MM.1S (cell line): ENCODE measurements around the gene PFN3.

Experiments
- DNase-seq: peaks from one replicate; pipeline ENCODE4 v3.0.0-alpha.2; 2015
- H2AFZ ChIP-seq: fragments of 300-600 bp; sonication (generic); 2 replicates; pipeline ENCODE4 v1.6.0; 2016; ENCODE audit warnings: antibody characterized with exemption, low read length
- H3F3A ChIP-seq: fragments of 300-600 bp; sonication (generic); 2 replicates; pipeline ENCODE4 v1.6.1; 2016; ENCODE audit warnings: mild to moderate bottlenecking, antibody characterized with exemption, low read length, moderate library complexity, mixed read lengths; ENCODE audit not compliant: insufficient read depth
- H3K27ac ChIP-seq: fragments of 300-600 bp; sonication (generic); 2 replicates; pipeline ENCODE4 v1.5.1; 2016; ENCODE audit warnings: mild to moderate bottlenecking, low read length
- H3K27me3 ChIP-seq: fragments of 300-600 bp; sonication (generic); replicated peaks from 2 replicates; pipeline ENCODE4 v1.6.0; 2016; ENCODE audit warnings: low read length; ENCODE audit not compliant: insufficient read depth
- H3K36me3 ChIP-seq: fragments of 300-600 bp; sonication (generic); replicated peaks from 2 replicates; pipeline ENCODE4 v1.6.1; 2016; ENCODE audit warnings: mild to moderate bottlenecking, low read length, mixed read lengths; ENCODE audit not compliant: insufficient read depth
- H3K4me1 ChIP-seq: fragments of 300-600 bp; sonication (generic); 2 replicates; pipeline ENCODE4 v1.6.1; 2016; ENCODE audit warnings: low read length, mixed read lengths
- H3K4me2 ChIP-seq: fragments of 300-600 bp; sonication (generic); 2 replicates; pipeline ENCODE4 v1.6.0; 2016; ENCODE audit warnings: low read depth, low read length
- H3K4me3 ChIP-seq: fragments of 300-600 bp; sonication (generic); 2 replicates; pipeline ENCODE4 v1.5.1; 2016; ENCODE audit warnings: low read length, mixed read lengths
- H3K79me2 ChIP-seq: fragments of 300-600 bp; sonication (generic); 2 replicates; pipeline ENCODE4 v1.6.1; 2016; ENCODE audit warnings: mixed run types, low read length, mixed read lengths
- H3K9ac ChIP-seq: fragments of 300-600 bp; sonication (generic); 2 replicates; pipeline ENCODE4 v1.6.1; 2016; ENCODE audit warnings: low read length, mixed read lengths
- H3K9me2 ChIP-seq: fragments of 300-600 bp; sonication (generic); replicated peaks from 2 replicates; pipeline ENCODE4 v1.6.1; 2016; ENCODE audit warnings: mild to moderate bottlenecking, low read length, mixed read lengths; ENCODE audit not compliant: insufficient read depth
- H3K9me3 ChIP-seq: fragments of 300-600 bp; sonication (generic); replicated peaks from 2 replicates; pipeline ENCODE4 v1.6.1; 2016; ENCODE audit warnings: mild to moderate bottlenecking, low read length, mixed read lengths; ENCODE audit not compliant: insufficient read depth
- H4K20me1 ChIP-seq: fragments of 300-600 bp; sonication (generic); 2 replicates; pipeline ENCODE4 v1.6.1; 2016; ENCODE audit warnings: mild to moderate bottlenecking, low read length, moderate library complexity, mixed read lengths; ENCODE audit not compliant: insufficient read depth
- CTCF ChIP-seq: fragments of 300-600 bp; sonication (generic); IDR thresholded peaks from 2 replicates; pipeline ENCODE4 v1.5.1; 2016; ENCODE audit warnings: antibody characterized with exemption, low read length, mixed read lengths
- EZH2 ChIP-seq: fragments of 300-600 bp; sonication (generic); optimal IDR thresholded peaks from 2 replicates; pipeline ENCODE3; 2017; ENCODE audit warnings: low read depth, mild to moderate bottlenecking, antibody characterized with exemption, low read length, mixed read lengths
- EZH2phosphoT487 ChIP-seq: fragments of 300-600 bp; sonication (generic); IDR thresholded peaks from 2 replicates; pipeline ENCODE4 v1.6.1; 2018; ENCODE audit warnings: antibody characterized with exemption, low read length

PFN3 gene

DNA sequence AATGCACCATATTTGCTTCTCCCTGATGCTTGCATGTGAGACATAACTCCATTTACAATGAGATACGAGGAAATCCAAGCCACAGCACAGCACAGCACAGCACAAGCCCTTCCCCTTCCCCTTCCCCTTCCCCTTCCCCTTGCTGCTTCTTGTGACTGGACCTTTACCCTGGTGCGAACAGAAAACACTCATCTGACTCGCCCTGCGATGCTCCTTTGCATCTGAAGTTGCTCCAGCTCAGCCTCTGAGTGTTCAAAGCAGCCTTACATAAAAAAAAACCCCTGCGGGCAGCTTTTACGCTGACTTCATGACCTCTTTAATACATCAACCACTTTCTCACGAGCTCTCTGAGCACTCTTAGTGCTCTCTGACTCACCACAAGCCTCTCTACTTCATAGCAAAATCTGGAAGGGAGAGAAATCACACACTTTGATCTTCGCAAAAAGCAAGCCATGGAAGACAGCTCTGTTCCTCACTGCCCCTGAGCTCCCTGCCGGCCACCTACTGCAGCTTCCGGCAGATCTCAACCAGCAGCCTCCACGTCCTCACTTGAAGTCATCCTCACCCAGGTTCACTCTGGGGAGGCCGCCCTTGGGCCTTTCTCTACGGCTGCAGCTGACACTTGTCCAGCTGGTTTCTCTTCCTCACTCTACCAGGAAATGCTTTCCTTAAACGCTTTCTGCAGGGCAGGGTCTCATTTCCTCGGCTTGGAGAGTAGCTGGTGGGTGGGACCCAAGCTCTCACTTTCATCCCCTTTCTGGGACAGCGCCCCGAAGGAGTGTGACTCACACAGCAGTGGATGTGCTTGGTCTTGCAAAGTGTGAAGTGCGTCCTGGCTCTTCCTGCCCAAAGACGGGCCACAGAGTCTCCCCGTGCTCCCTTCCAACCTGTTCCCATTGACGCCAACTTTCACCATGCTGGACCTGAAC, 11.0 kb downstream of the PFN3 start:
- Histone ChIP-seq H3K4me1 (no peaks in the 10 kb centered on the region), H3K36me3 (no peaks in the 10 kb centered on the region), H3K9ac (no peak overlapping the region), H3F3A (no peaks in the 10 kb centered on the region), H4K20me1 (no peaks in the 10 kb centered on the region), H3K79me2 (no peaks in the 10 kb centered on the region), H3K27ac (no peak overlapping the region), H3K4me3 (no peak overlapping the region), H2AFZ (no peak overlapping the region), H3K4me2 (no peak overlapping the region), H3K27me3 (peaks cover 30% of the 10 kb centered on the region), H3K9me3 (no peaks in the 10 kb centered on the region), H3K9me2 (no peaks in the 10 kb centered on the region)
- TF ChIP-seq EZH2phosphoT487 (no peak), CTCF (no peak), EZH2 (no peak)
- no peak for DNase-seq

DNA sequence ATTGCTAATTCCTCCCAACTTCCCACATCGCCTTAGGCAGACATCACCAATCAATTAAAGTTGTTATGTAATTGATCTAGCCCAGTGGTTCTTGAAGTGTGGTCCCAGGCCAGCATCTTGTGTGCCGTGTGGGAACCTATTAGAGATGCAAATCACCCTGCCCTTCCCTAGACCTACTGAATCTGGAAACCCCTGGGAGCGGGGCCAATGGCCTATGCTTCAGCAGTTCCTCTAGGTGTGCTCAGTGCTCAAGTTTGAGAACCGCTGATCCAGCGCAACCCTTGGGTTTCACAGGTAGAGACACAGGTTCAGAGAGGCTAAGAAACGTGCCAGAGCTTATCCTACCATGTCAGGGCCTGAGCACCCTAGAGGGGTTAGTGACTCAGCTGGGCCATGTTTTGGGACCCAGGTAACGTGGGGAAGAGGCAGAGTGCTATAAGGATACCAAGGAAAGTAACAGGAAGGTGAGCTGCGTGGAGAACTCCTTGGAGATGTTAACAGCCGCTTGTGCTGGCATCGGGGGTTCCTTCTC, 11.9 kb downstream of the PFN3 start:
- no peak overlapping the region for H3K9ac ChIP-seq
- H3K79me2 ChIP-seq, result no peaks in the 10 kb centered on the region
- peaks cover 39% of the 10 kb centered on the region for H3K27me3 ChIP-seq
- H3K4me2 ChIP-seq, result no peak overlapping the region
- no peaks in the 10 kb centered on the region for H3K4me1 ChIP-seq
- DNase-seq, result no peak
- no peaks in the 10 kb centered on the region for H3K36me3 ChIP-seq
- no peaks in the 10 kb centered on the region for H4K20me1 ChIP-seq
- no peak overlapping the region for H3K4me3 ChIP-seq
- H3K9me3 ChIP-seq, result no peaks in the 10 kb centered on the region
- H3F3A ChIP-seq, result no peaks in the 10 kb centered on the region
- no peaks in the 10 kb centered on the region for H3K9me2 ChIP-seq
- TF ChIP-seq EZH2phosphoT487 (no peak), CTCF (no peak), EZH2 (no peak)
- H3K27ac ChIP-seq, result no peak overlapping the region
- no peak overlapping the region for H2AFZ ChIP-seq

GRCh38 chr5:177387405-177387804, 13.1 kb downstream of the PFN3 start:
- no peaks in the 10 kb centered on the region for H3F3A ChIP-seq
- H2AFZ ChIP-seq, result no peak overlapping the region
- H3K9me2 ChIP-seq, result no peaks in the 10 kb centered on the region
- H3K4me2 ChIP-seq, result no peak overlapping the region
- no peak for DNase-seq
- no peaks in the 10 kb centered on the region for H4K20me1 ChIP-seq
- H3K4me1 ChIP-seq, result no peaks in the 10 kb centered on the region
- H3K9me3 ChIP-seq, result no peaks in the 10 kb centered on the region
- H3K27ac ChIP-seq, result no peak overlapping the region
- H3K27me3 ChIP-seq, result peaks cover 45% of the 10 kb centered on the region
- no peak overlapping the region for H3K4me3 ChIP-seq
- no peaks in the 10 kb centered on the region for H3K36me3 ChIP-seq
- TF ChIP-seq EZH2phosphoT487, result no peak
- no peak for TF ChIP-seq CTCF
- TF ChIP-seq EZH2, result no peak
- H3K79me2 ChIP-seq, result no peaks in the 10 kb centered on the region
- no peak overlapping the region for H3K9ac ChIP-seq
